Inferior parietal cortex (tissue), 1 donor: ENCODE measurements around the gene SEC22A.

Source experiments
- DNase-seq: peaks from one replicate; pipeline ENCODE4 v3.0.0-alpha.2; 2016; ENCODE audit errors: extremely low spot score

SEC22A gene

GRCh38 chr3:123287051-123287961, 85.6 kb downstream of the SEC22A start:
- DNase-seq = no peak

- no peak for DNase-seq
These were observed 86.2 kb downstream of the SEC22A start for GRCh38 chr3:123287962-123288302.

- no peak for DNase-seq
These were observed 87.8 kb downstream of the SEC22A start for GRCh38 chr3:123289391-123290106.

GRCh38 chr3:123290107-123290930, 88.6 kb downstream of the SEC22A start:
- no peak for DNase-seq

GRCh38 chr3:123290962-123291361, 89.2 kb downstream of the SEC22A start:
- DNase-seq = no peak

GRCh38 chr3:123291404-123291803, 89.7 kb downstream of the SEC22A start:
- no peak for DNase-seq

- DNase-seq = no peak
These were observed 90.9 kb downstream of the SEC22A start for GRCh38 chr3:123292321-123293310.

GRCh38 chr3:123294296-123294938, 92.7 kb downstream of the SEC22A start:
- DNase-seq = no peak

- no peak for DNase-seq
These were observed 93.6 kb downstream of the SEC22A start for GRCh38 chr3:123295171-123295900.

- DNase-seq = no peak
These were observed 94.1 kb downstream of the SEC22A start for GRCh38 chr3:123295901-123296250.

- DNase-seq = no peak
These were observed 94.5 kb downstream of the SEC22A start for GRCh38 chr3:123296261-123296660.

- no peak for DNase-seq
These were observed 95.3 kb downstream of the SEC22A start for GRCh38 chr3:123296836-123297626.

GRCh38 chr3:123297627-123297899, 95.8 kb downstream of the SEC22A start:
- no peak for DNase-seq

- DNase-seq = no peak
These were observed 97.2 kb downstream of the SEC22A start for GRCh38 chr3:123298903-123299302.

GRCh38 chr3:123299581-123299980, 97.8 kb downstream of the SEC22A start:
- DNase-seq = no peak

- no peak for DNase-seq
These were observed 98.3 kb downstream of the SEC22A start for GRCh38 chr3:123300056-123300455.

- DNase-seq = no peak
These were observed 98.8 kb downstream of the SEC22A start for GRCh38 chr3:123300583-123300982.

- no peak for DNase-seq
These were observed 99.8 kb downstream of the SEC22A start for GRCh38 chr3:123301331-123302184.
